HepG2 (cell line): ENCODE results near the gene IL1RAPL1. TPM values are rescaled to one million over a fixed set of nuclear protein-coding genes. Genes with fewer than 3 reads are reported as not detected.

Source experiments
- ATAC-seq: fragments of 200-7000 bp; cut with Tn5 transposase; 3 replicates; pipeline ENCODE4 v1.9.1; 2020; ENCODE audit warnings: mild to moderate bottlenecking, moderate library complexity
- BruUV-seq: library from RNA; stranded (reverse); fragments of 400-500 nt; replicated peaks from 2 replicates; lab custom pipeline; 2021; lab: Mats Ljungman, UMichigan
- CTCF ChIA-PET: fragments of 300-600 bp; formaldehyde crosslinking; extraction: SDS; loops from one replicate; lab custom pipeline; 2021; ENCODE audit warnings: low total read pairs, inconsistent platforms, low intra/inter-chr PET ratio; lab: Yijun Ruan, JAX
- POLR2A ChIA-PET: fragments of 350-600 bp; sonication (Branson Sonifier 250); formaldehyde crosslinking; loops from one replicate; lab custom pipeline; 2020; ENCODE audit warnings: antibody characterized with exemption, inconsistent platforms; lab: Yijun Ruan, JAX
- DNase-seq: peaks from one replicate; pipeline ENCODE4 v3.0.0-alpha.2; 2015; ENCODE audit warnings: low spot score
- FAIRE-seq: peaks from 3 replicates; lab custom pipeline; 2011; peaks lifted over from hg19 to GRCh38; lab: Jason Lieb, UNC
- H2AFZ ChIP-seq: one replicate; pipeline ENCODE4 v1.6.1; 2011; ENCODE audit warnings: low read length, inconsistent platforms
- H3K27ac ChIP-seq: fragments of 300-600 bp; 3 replicates; pipeline ENCODE4 v1.8.0; 2011; ENCODE audit warnings: mixed run types, mild to moderate bottlenecking, mixed read lengths, low read length, inconsistent platforms; ENCODE audit not compliant: insufficient read depth; ENCODE audit errors: extremely low read length
- H3K27me3 ChIP-seq, 2 experiments: fragments of 200-600 bp in 1 of 2; 2 replicates in 1 of 2; 3 replicates in 1 of 2; pipeline versions ENCODE4 v1.6.0 to v1.8.0; 2011; ENCODE audit warnings: low read length in 2 of 2, mild to moderate bottlenecking in 2 of 2, moderate library complexity in 2 of 2, inconsistent platforms in 1 of 2; ENCODE audit not compliant: insufficient read depth in 2 of 2, control insufficient read depth in 1 of 2
- H3K36me3 ChIP-seq, 2 experiments: fragments of 200-600 bp in 1 of 2; replicated peaks in 1 of 2; 2 replicates in 1 of 2; 3 replicates in 1 of 2; pipeline versions ENCODE4 v1.5.1 to v1.8.0; 2011; ENCODE audit warnings: low read length in 2 of 2, inconsistent platforms in 1 of 2; ENCODE audit not compliant: insufficient read depth in 2 of 2, control insufficient read depth in 1 of 2
- H3K4me1 ChIP-seq: 2 replicates; pipeline ENCODE4 v1.5.1; 2012; ENCODE audit warnings: low read length, inconsistent platforms; ENCODE audit not compliant: insufficient read depth
- H3K4me2 ChIP-seq: 2 replicates; pipeline ENCODE4 v1.6.0; 2011; ENCODE audit warnings: low read depth, low read length, inconsistent platforms
- H3K4me3 ChIP-seq, 3 experiments: fragments of 200-600 bp in 1 of 3; sonication (generic), shearing (Covaris generic) in 1 of 3; replicated peaks in 1 of 3; 2 replicates each; pipeline ENCODE4 v1.5.1; 2011 to 2016; ENCODE audit warnings: low read length in 3 of 3, inconsistent platforms in 2 of 3, low read depth in 2 of 3, mild to moderate bottlenecking in 2 of 3, control low read depth in 1 of 3, mixed read lengths in 1 of 3; ENCODE audit not compliant: insufficient read depth in 1 of 3
- H3K79me2 ChIP-seq: one replicate; pipeline ENCODE4 v1.6.1; 2011; ENCODE audit warnings: low read length, inconsistent platforms; ENCODE audit not compliant: insufficient read depth
- H3K9ac ChIP-seq: 2 replicates; pipeline ENCODE4 v1.6.0; 2011; ENCODE audit warnings: mild to moderate bottlenecking, low read depth, low read length, inconsistent platforms; ENCODE audit not compliant: insufficient read depth
- H3K9me3 ChIP-seq: 2 replicates; pipeline ENCODE4 v1.5.1; 2012; ENCODE audit warnings: mild to moderate bottlenecking, low read length
- H4K20me1 ChIP-seq: 2 replicates; pipeline ENCODE4 v1.6.0; 2011; ENCODE audit warnings: inconsistent platforms, mild to moderate bottlenecking, low read length, moderate library complexity; ENCODE audit not compliant: insufficient read depth
- BRD4 ChIP-seq: sonication (generic); formaldehyde crosslinking; IDR thresholded peaks from 2 replicates; pipeline ENCODE4 v1.4.0; 2020; ENCODE audit warnings: missing genetic modification reagents
- CENPT ChIP-seq: sonication (generic); formaldehyde crosslinking; IDR thresholded peaks from 2 replicates; pipeline ENCODE4 v1.8.0; 2022; ENCODE audit warnings: low read depth, mild to moderate bottlenecking, moderate library complexity, missing genetic modification reagents
- FOXC1 ChIP-seq: sonication (generic); formaldehyde crosslinking; IDR thresholded peaks from 2 replicates; pipeline ENCODE4 v1.8.0; 2022; ENCODE audit warnings: mild to moderate bottlenecking, missing genetic modification reagents, borderline replicate concordance
- HIC2 ChIP-seq: sonication (generic); formaldehyde crosslinking; IDR thresholded peaks from 2 replicates; pipeline ENCODE4 v1.9.0; 2022; ENCODE audit warnings: low read depth, missing genetic modification reagents
- MIER3 ChIP-seq: IDR thresholded peaks from 2 replicates; pipeline ENCODE4 v1.6.1; 2016; ENCODE audit warnings: missing compliant biosample characterization, borderline replicate concordance
- MNT ChIP-seq: fragments of 450-650 bp; IDR thresholded peaks from 2 replicates; pipeline ENCODE4 v1.6.1; 2016
- PREB ChIP-seq: sonication (generic); formaldehyde crosslinking; IDR thresholded peaks from 2 replicates; pipeline ENCODE4 v1.4.0; 2020; ENCODE audit warnings: missing genetic modification reagents
- RAD21 ChIP-seq: fragments of 450-650 bp; formaldehyde crosslinking; IDR thresholded peaks from 2 replicates; pipeline ENCODE4 v1.5.0; 2020; ENCODE audit warnings: mild to moderate bottlenecking
- SALL1 ChIP-seq: sonication (generic); formaldehyde crosslinking; IDR thresholded peaks from 2 replicates; pipeline ENCODE4 v1.8.0; 2022; ENCODE audit warnings: mild to moderate bottlenecking, missing genetic modification reagents
- ZKSCAN8 ChIP-seq: IDR thresholded peaks from 2 replicates; pipeline ENCODE4 v1.6.1; 2016; ENCODE audit warnings: borderline replicate concordance, missing genetic modification reagents, missing compliant biosample characterization
- ZNF30 ChIP-seq: sonication (generic); formaldehyde crosslinking; IDR thresholded peaks from 2 replicates; pipeline ENCODE4 v1.5.0; 2020; ENCODE audit warnings: mild to moderate bottlenecking, missing genetic modification reagents
- ZNF597 ChIP-seq: sonication (generic); formaldehyde crosslinking; IDR thresholded peaks from 2 replicates; pipeline ENCODE4 v1.5.0; 2020; ENCODE audit warnings: missing genetic modification reagents
- ZNF720 ChIP-seq: sonication (generic); formaldehyde crosslinking; IDR thresholded peaks from 2 replicates; pipeline ENCODE4 v1.4.0; 2020; ENCODE audit warnings: missing genetic modification reagents
- WGBS: methylation state at CpG from one replicate; pipeline ENCODE4 v1.1.6; 2017; ENCODE audit warnings: low lambda C conversion rate; 5-methylcytosine and 5-hydroxymethylcytosine counted together
- in situ Hi-C: cut with HindIII; loops from 2 replicates; pipeline ENCODE4 v1.10.0; 2017; ENCODE audit warnings: low pct_unique_long_range_greater_than_20kb; ENCODE audit not compliant: extremely low pct_ligation_motif_present
- intact Hi-C: fragments of 100-400 bp; cut with micrococcal nuclease; formaldehyde crosslinking; loops from one replicate; pipeline ENCODE4 v1.10.0; 2022; ENCODE audit not compliant: unreplicated experiment
- polyA plus RNA-seq, 8 experiments: library from polyadenylated mRNA; depleted of rRNA in 3 of 8; stranded (reverse) in 7 of 8; unstranded in 1 of 8; fragments of >200 nt; fragmentation: Illumina TruSeq in 4 of 8; extraction: Trizol in 4 of 8; gene quantifications; 2 replicates each; pipeline versions ENCODE4 v1.2.1 to v1.2.3, GENCODE V29; 2011 to 2016; ENCODE audit warnings: low read depth in 4 of 8, missing spikeins in 1 of 8, mixed read lengths in 1 of 8; ENCODE audit not compliant: insufficient read depth in 1 of 8
- total RNA-seq, 5 experiments: library from RNA; depleted of rRNA; stranded (reverse); fragments of >200 nt; fragmentation: Illumina TruSeq; extraction: Trizol; gene quantifications; 2 replicates each; pipeline ENCODE4 v1.2.3, GENCODE V29; 2016; ENCODE audit warnings: low read depth in 1 of 5

IL1RAPL1 gene
- total and polyA plus RNA-seq, 2 of the 13 experiments (the other 11 are each of a cell fraction or from before 2014, with no cell fraction given) = 0.04 TPM; not detected in 1

GRCh38 chrX:28756175-28756574, 168.9 kb downstream of the IL1RAPL1 start:
- Histone ChIP-seq H3K4me3 (no peak overlapping the region), H3K9ac (no peak overlapping the region), H3K27me3 (no peaks in the 10 kb centered on the region), H3K4me2 (no peak overlapping the region), H4K20me1 (no peaks in the 10 kb centered on the region), H2AFZ (no peak overlapping the region), H3K4me1 (no peaks in the 10 kb centered on the region), H3K27ac (no peak overlapping the region), H3K9me3 (no peaks in the 10 kb centered on the region), H3K79me2 (no peaks in the 10 kb centered on the region), H3K36me3 (no peaks in the 10 kb centered on the region)
- BruUV-seq = no TSS peak
- FAIRE-seq = no peak
- DNase-seq = no peak
- ChIA-PET CTCF (no interaction called here), POLR2A (no interaction called here)
- 0% methylated on average over 2 of the region's 2 CpGs for WGBS
- no peak for ATAC-seq
- in situ Hi-C loops = no loop called here
- intact Hi-C loops = no loop called here
- TF ChIP-seq PREB (no peak), SALL1 (CRISPR knock-in tag) (no peak), MIER3 (no peak), ZNF597 (CRISPR knock-in tag) (no peak), ZKSCAN8 (CRISPR knock-in tag) (no peak)

GRCh38 chrX:28756647-28757046, 169.4 kb downstream of the IL1RAPL1 start:
- no peak overlapping the region for H3K9ac ChIP-seq
- no peak for DNase-seq
- no peaks in the 10 kb centered on the region for H4K20me1 ChIP-seq
- intact Hi-C loops = no loop called here
- no peak for ATAC-seq
- FAIRE-seq = no peak
- no peaks in the 10 kb centered on the region for H3K9me3 ChIP-seq
- no peaks in the 10 kb centered on the region for H3K79me2 ChIP-seq
- in situ Hi-C loops = no loop called here
- no peaks in the 10 kb centered on the region for H3K4me1 ChIP-seq
- POLR2A ChIA-PET = no interaction called here
- H3K36me3 ChIP-seq = no peaks in the 10 kb centered on the region
- H3K4me3 ChIP-seq = no peak overlapping the region
- no peak overlapping the region for H3K4me2 ChIP-seq
- CTCF ChIA-PET = no interaction called here
- H2AFZ ChIP-seq = no peak overlapping the region
- no TSS peak for BruUV-seq
- no peak overlapping the region for H3K27ac ChIP-seq
- no peaks in the 10 kb centered on the region for H3K27me3 ChIP-seq
- TF ChIP-seq ZNF720 (CRISPR knock-in tag) (no peak), HIC2 (CRISPR knock-in tag) (no peak), RAD21 (no peak), FOXC1 (CRISPR knock-in tag) (no peak), CENPT (CRISPR knock-in tag) (no peak), MNT (no peak), ZNF30 (CRISPR knock-in tag) (no peak), BRD4 (CRISPR knock-in tag) (no peak)
